Hematopoietic multipotent progenitor cell treated with erythropoietin and hydrocortisone succinate and interleukin-3 and kit ligand, for 6 days (in vitro differentiated cells): ENCODE data around the gene ELF2.
"Not testable (repeated sequence)": the region's sequence is repeated elsewhere in the genome, so short reads cannot be mapped to it uniquely, and the experiment has no call there.

Source experiments
- DNase-seq: peaks from one replicate; pipeline ENCODE4 v3.0.0-alpha.2; 2015

The ELF2 gene

GRCh38 chr4:139177049-139177868 is at the start of gene ELF2:
TSS of gene ELF2 (minus strand) at chr4:139177218. CDS start at chr4:139137701, 39,517 bp downstream.
- peak; percentile 97 for DNase-seq

GRCh38 chr4:139223682-139224317 is 46.8 kb upstream of the ELF2 start:
- DNase-seq = peak; percentile 60

GRCh38 chr4:139222215-139222614 is 45.2 kb upstream of the ELF2 start:
- no peak for DNase-seq

GRCh38 chr4:139221687-139222086 is 44.7 kb upstream of the ELF2 start:
- no peak for DNase-seq

GRCh38 chr4:139219450-139220055 is 42.5 kb upstream of the ELF2 start:
- no peak for DNase-seq

- DNase-seq = peak; percentile 26
Measured at GRCh38 chr4:139214039-139214534, 37.1 kb upstream of the ELF2 start.

GRCh38 chr4:139213633-139214032 is 36.6 kb upstream of the ELF2 start:
- DNase-seq = not testable (repeated sequence)

GRCh38 chr4:139212900-139213299 is 35.9 kb upstream of the ELF2 start:
- no peak for DNase-seq

- no peak for DNase-seq
Measured at GRCh38 chr4:139210486-139210885, 33.5 kb upstream of the ELF2 start.

GRCh38 chr4:139209470-139210063 is 32.5 kb upstream of the ELF2 start:
- DNase-seq = no peak

GRCh38 chr4:139208404-139208945 is 31.5 kb upstream of the ELF2 start:
- DNase-seq = peak; percentile 79

GRCh38 chr4:139207873-139208403 is 30.9 kb upstream of the ELF2 start:
- DNase-seq = no peak

- no peak for DNase-seq
Measured at GRCh38 chr4:139207247-139207646, 30.2 kb upstream of the ELF2 start.

GRCh38 chr4:139202991-139203390 is 26.0 kb upstream of the ELF2 start:
- peak; percentile 51 for DNase-seq

- DNase-seq = no peak
Measured at GRCh38 chr4:139200506-139200905, 23.5 kb upstream of the ELF2 start.

- no peak for DNase-seq
Measured at GRCh38 chr4:139200102-139200501, 23.1 kb upstream of the ELF2 start.

GRCh38 chr4:139197214-139197613 is 20.2 kb upstream of the ELF2 start:
- not testable (repeated sequence) for DNase-seq

- no peak for DNase-seq
Measured at GRCh38 chr4:139196462-139196861, 19.4 kb upstream of the ELF2 start.

- no peak for DNase-seq
Measured at GRCh38 chr4:139191373-139191772, 14.4 kb upstream of the ELF2 start.

GRCh38 chr4:139189972-139190371 is 13.0 kb upstream of the ELF2 start:
- peak; percentile 87 for DNase-seq

- DNase-seq = no peak
Measured at GRCh38 chr4:139189417-139189749, 12.4 kb upstream of the ELF2 start.

GRCh38 chr4:139188648-139189416 is 11.8 kb upstream of the ELF2 start:
- DNase-seq = peak; percentile 86
